CD8-positive, alpha-beta memory T cell (primary cell): ENCODE measurements around the gene CLEC4F. TPM values are rescaled to one million over a fixed set of nuclear protein-coding genes. Genes with fewer than 3 reads are reported as not detected.

ENCODE experiments used
- CTCF ChIA-PET: fragments of 350-600 bp; sonication (Branson Sonifier 250); formaldehyde crosslinking; loops from one replicate; lab custom pipeline; 2021; ENCODE audit warnings: antibody characterized with exemption; lab: Charles Lee
- POLR2A ChIA-PET: fragments of 350-600 bp; sonication (Branson Sonifier 250); formaldehyde crosslinking; loops from one replicate; lab custom pipeline; 2021; ENCODE audit warnings: antibody characterized with exemption; lab: Charles Lee
- DNase-seq, 5 donors: peaks; one replicate each; pipeline versions ENCODE4 v3.0.0 to v3.0.0-alpha.2; 2020 to 2022; ENCODE audit warnings: mixed read lengths in 1 of 5
- H3K27ac ChIP-seq: one replicate; pipeline ENCODE4 v1.7.0; 2013; ENCODE audit warnings: low read depth, mild to moderate bottlenecking, low read length, moderate library complexity
- H3K27me3 ChIP-seq: 2 replicates; pipeline ENCODE4 v1.7.0; 2013; ENCODE audit warnings: low read length, mild to moderate bottlenecking; ENCODE audit not compliant: insufficient read depth, poor library complexity, severe bottlenecking
- H3K36me3 ChIP-seq: 2 replicates; pipeline ENCODE4 v1.7.0; 2013; ENCODE audit warnings: mild to moderate bottlenecking, low read length, moderate library complexity; ENCODE audit not compliant: insufficient read depth
- H3K4me1 ChIP-seq: 2 replicates; pipeline ENCODE4 v1.7.0; 2013; ENCODE audit warnings: mild to moderate bottlenecking, low read length, moderate library complexity; ENCODE audit not compliant: insufficient read depth
- H3K4me3 ChIP-seq: 2 replicates; pipeline ENCODE4 v1.7.0; 2013; ENCODE audit warnings: mild to moderate bottlenecking, low read length
- H3K9me3 ChIP-seq: 2 replicates; pipeline ENCODE4 v1.7.0; 2013; ENCODE audit warnings: mild to moderate bottlenecking, low read length
- H3K27ac Mint-ChIP-seq, 8 donors: one replicate each; pipeline ENCODE4 v1.8.0; 2020 to 2021; ENCODE audit warnings: mixed read lengths in 8 of 8, mild to moderate bottlenecking in 6 of 8, inconsistent platforms in 3 of 8, moderate library complexity in 3 of 8
- H3K27me3 Mint-ChIP-seq, 2 donors: one replicate each; pipeline ENCODE4 v1.8.0; 2020 to 2021; ENCODE audit warnings: mixed read lengths in 2 of 2, mild to moderate bottlenecking in 1 of 2, moderate library complexity in 1 of 2
- H3K36me3 Mint-ChIP-seq, 3 donors: one replicate each; pipeline ENCODE4 v1.8.0; 2020 to 2021; ENCODE audit warnings: mixed read lengths in 3 of 3, inconsistent platforms in 1 of 3, mild to moderate bottlenecking in 1 of 3
- H3K4me1 Mint-ChIP-seq, 3 donors: one replicate each; pipeline ENCODE4 v1.8.0; 2020 to 2021; ENCODE audit warnings: mixed read lengths in 3 of 3, inconsistent platforms in 1 of 3, mild to moderate bottlenecking in 1 of 3
- H3K4me3 Mint-ChIP-seq, 7 donors: one replicate each; pipeline ENCODE4 v1.8.0; 2020 to 2021; ENCODE audit warnings: mixed read lengths in 7 of 7, mild to moderate bottlenecking in 6 of 7, moderate library complexity in 4 of 7, inconsistent platforms in 2 of 7
- H3K9me3 Mint-ChIP-seq, 5 donors: one replicate each; pipeline ENCODE4 v1.8.0; 2020 to 2022; ENCODE audit warnings: mixed read lengths in 5 of 5, mild to moderate bottlenecking in 3 of 5, moderate library complexity in 2 of 5, inconsistent platforms in 1 of 5
- polyA plus RNA-seq: library from polyadenylated mRNA; unstranded; fragments of 300-500 nt; fragmentation: Illumina TruSeq; gene quantifications from one replicate; pipeline ENCODE4 v1.2.3, GENCODE V29; 2021
- total RNA-seq, 2 experiments: library from RNA; stranded (reverse); gene quantifications; one replicate each; pipeline ENCODE4 v1.2.3, GENCODE V29; 2021

CLEC4F gene, protein sequence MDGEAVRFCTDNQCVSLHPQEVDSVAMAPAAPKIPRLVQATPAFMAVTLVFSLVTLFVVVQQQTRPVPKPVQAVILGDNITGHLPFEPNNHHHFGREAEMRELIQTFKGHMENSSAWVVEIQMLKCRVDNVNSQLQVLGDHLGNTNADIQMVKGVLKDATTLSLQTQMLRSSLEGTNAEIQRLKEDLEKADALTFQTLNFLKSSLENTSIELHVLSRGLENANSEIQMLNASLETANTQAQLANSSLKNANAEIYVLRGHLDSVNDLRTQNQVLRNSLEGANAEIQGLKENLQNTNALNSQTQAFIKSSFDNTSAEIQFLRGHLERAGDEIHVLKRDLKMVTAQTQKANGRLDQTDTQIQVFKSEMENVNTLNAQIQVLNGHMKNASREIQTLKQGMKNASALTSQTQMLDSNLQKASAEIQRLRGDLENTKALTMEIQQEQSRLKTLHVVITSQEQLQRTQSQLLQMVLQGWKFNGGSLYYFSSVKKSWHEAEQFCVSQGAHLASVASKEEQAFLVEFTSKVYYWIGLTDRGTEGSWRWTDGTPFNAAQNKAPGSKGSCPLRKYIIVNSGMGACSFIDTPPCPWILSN
- total RNA-seq (not detected), polyA plus RNA-seq (not detected)

DNA sequence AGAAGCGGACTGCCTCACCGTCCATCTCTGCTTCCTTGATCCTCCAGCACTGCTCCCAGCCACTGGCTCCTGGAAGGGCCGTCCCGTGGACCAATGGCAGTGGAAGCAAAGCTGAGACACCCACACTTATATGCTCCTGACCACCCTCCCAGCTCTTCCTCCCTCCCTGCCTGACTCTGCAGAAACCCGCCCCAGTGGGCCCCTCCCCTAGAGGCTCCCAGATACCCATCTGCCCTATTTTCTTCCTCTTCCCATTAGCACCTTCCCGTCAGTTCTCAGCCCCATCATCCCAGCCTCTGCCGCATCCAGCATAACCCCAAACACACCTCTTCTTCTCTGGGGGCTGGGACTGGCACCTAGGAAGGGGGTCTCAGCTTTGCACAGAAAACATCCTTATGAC lies at the start of gene CLEC4F:
TSS of gene CLEC4F (minus strand) at position 101 of the 400 bp plus-strand sequence. CDS start at position 25, 76 bp downstream.
- H3K27ac ChIP-seq: no peak within 1 kb of the TSS
- Mint-ChIP-seq H3K9me3 (no peaks in the 10 kb centered on the region), H3K4me1 (peaks cover 3 to 9% (median 8%) of the 10 kb centered on the region in 3 donors), H3K27me3 (peaks cover 2 to 22% of the 10 kb centered on the region in 2 donors), H3K27ac (no peak within 1 kb of the TSS), H3K4me3 (no peak within 1 kb of the TSS), H3K36me3 (no peaks in the 10 kb centered on the region)
- H3K36me3 ChIP-seq: no peaks in the 10 kb centered on the region
- H3K4me3 ChIP-seq: no peak within 1 kb of the TSS
- ChIA-PET CTCF (no interaction called here), POLR2A (no interaction called here)
- DNase-seq: no peak
- no peaks in the 10 kb centered on the region for H3K27me3 ChIP-seq
- H3K9me3 ChIP-seq: no peaks in the 10 kb centered on the region
- peaks cover 7% of the 10 kb centered on the region for H3K4me1 ChIP-seq

DNA sequence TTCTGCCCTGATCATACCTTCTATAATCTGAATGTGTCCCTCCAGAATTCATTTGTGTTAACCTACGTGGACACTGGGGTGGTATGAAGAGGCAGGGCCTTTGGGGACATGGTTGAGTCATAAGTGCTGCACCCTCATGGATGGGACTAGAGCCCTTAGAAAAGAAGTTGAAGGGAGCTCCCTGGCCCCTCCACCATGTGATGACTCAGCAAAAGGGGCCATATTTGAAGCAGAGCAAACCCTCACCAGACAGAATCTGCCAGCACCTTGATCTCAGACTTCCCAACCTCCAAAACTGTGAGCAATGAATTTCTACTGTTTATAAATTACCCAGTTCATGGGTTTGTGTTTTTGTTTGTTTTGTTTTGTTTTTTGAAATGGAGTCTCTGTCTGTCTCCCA lies 48.6 kb upstream of the CLEC4F start:
- H3K27ac Mint-ChIP-seq: no peak overlapping the region
- H3K4me3 Mint-ChIP-seq: no peak overlapping the region
- Histone ChIP-seq H3K27me3 (peaks cover 13% of the 10 kb centered on the region), H3K36me3 (no peaks in the 10 kb centered on the region), H3K4me3 (no peak overlapping the region), H3K4me1 (peaks cover 3% of the 10 kb centered on the region), H3K27ac (no peak overlapping the region), H3K9me3 (no peaks in the 10 kb centered on the region)
- H3K9me3 Mint-ChIP-seq: no peaks in the 10 kb centered on the region
- peaks cover 5 to 7% (median 7%) of the 10 kb centered on the region in 3 donors for H3K4me1 Mint-ChIP-seq
- no peak for DNase-seq
- H3K36me3 Mint-ChIP-seq: peaks cover 0 to 1% (median 0%) of the 10 kb centered on the region in 3 donors
- ChIA-PET CTCF (interaction anchor here (4.9 kb wide), 1 partner anchor 79 kb away, joined by 21 read pairs; no protein-coding TSS in a partner anchor), POLR2A (no interaction called here)
- peaks cover 26 to 45% of the 10 kb centered on the region in 2 donors for H3K27me3 Mint-ChIP-seq

DNA sequence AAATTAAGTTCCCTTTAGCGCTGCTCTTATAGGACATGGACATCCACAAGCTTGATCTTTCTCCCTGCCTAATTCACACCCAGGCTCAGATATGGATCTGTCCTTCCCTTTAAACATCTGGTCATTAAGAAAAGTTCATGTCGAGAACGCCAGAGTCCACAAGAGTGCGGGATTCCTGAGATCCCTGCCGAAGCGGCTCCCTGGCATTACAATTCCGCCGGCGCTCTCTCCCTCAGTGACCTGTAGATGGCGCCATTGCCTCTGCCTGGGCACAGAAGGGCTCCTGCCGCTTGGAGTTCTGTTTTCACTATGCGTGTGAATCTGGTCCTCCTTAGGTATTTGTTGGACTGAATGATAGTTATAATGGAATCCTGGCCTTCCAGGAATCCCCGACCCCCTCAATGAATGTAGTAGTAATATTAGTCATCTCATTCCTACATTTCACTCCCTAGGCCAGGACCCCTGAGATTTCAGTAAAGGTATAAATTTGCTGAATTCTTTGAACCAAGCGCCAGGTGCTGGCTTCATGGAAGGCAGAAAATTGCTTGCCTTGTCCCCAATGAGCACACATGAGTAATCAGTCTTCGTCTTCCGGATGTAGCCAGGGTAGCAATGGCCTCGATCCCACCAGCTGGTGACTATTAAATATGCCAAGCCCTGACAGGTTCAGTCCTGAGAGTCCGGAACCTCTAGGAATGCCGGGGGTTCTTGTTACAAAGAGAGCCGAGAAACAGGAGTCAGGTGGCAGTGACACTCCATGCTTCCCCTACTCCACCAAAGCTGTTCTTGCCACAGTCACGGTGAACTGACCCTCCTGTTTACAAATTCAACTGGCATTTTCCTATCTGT lies 41.6 kb upstream of the CLEC4F start:
- H3K27me3 Mint-ChIP-seq: peaks cover 19 to 43% of the 10 kb centered on the region in 2 donors
- Histone ChIP-seq H3K9me3 (no peaks in the 10 kb centered on the region), H3K36me3 (no peaks in the 10 kb centered on the region), H3K4me3 (no peak overlapping the region), H3K4me1 (no peaks in the 10 kb centered on the region), H3K27me3 (peaks cover 13% of the 10 kb centered on the region), H3K27ac (no peak overlapping the region)
- ChIA-PET CTCF (interaction anchor here (2.1 to 3.0 kb wide), 2 partner anchors 9 to 86 kb away, joined by 12 read pairs; no protein-coding TSS in a partner anchor), POLR2A (no interaction called here)
- H3K4me1 Mint-ChIP-seq: peaks cover 2 to 5% (median 4%) of the 10 kb centered on the region in 3 donors
- peaks cover 0 to 1% (median 0%) of the 10 kb centered on the region in 3 donors for H3K36me3 Mint-ChIP-seq
- DNase-seq: peak; percentile 34 to 68 (median 59)
- no peak overlapping the region for H3K4me3 Mint-ChIP-seq
- H3K9me3 Mint-ChIP-seq: no peaks in the 10 kb centered on the region
- H3K27ac Mint-ChIP-seq: peak overlapping the region in 1 of 8 donors; percentile 48

DNA sequence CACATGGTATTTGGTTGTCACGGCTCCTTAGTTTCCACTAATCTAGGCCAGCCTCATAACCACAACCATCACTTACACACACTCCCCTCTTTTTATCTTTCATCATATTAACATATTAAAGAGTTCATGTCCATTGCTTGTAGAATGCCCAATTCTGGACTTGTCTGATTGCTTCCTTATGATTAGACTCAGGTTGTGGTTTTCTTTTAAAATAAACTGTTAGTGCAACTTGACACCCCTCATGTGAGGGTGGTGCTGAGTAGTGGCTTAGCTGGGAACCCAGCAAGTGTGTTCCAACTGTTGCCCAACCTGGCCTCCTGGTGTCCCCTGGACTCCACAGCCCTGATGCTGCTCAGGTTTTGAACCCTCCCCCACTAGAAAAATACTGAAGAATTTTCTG lies 35.3 kb upstream of the CLEC4F start:
- CTCF ChIA-PET: interaction anchor here (1.4 kb wide), 1 partner anchor 16 kb away, joined by 6 read pairs; no protein-coding TSS in a partner anchor
- H3K4me3 ChIP-seq: no peak overlapping the region
- no peak overlapping the region for H3K4me3 Mint-ChIP-seq

DNA sequence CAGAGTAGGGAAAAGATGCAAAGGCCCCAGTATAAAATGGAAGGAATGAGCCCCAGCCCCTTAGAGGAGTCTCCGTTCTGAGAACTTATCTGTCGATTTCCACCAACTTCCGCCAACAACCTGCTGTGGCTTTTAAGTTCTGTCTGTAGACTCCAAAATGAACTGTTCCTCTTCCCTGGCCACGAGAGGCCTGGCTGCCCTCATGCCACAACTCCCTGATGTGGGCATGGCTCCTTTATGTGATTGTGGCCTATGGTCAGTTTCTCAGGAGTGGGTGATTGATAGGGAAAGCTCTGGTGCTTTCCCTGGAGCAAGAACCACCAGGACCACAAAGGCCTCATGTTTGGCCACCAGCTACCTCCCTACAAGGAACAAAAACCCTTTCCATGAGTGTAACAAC lies 34.0 kb upstream of the CLEC4F start:
- Histone ChIP-seq H3K4me1 (no peaks in the 10 kb centered on the region), H3K9me3 (no peaks in the 10 kb centered on the region), H3K4me3 (no peak overlapping the region), H3K27ac (no peak overlapping the region), H3K27me3 (no peaks in the 10 kb centered on the region), H3K36me3 (no peaks in the 10 kb centered on the region)
- POLR2A ChIA-PET: no interaction called here
- CTCF ChIA-PET: interaction anchor here (1.4 kb wide), 1 partner anchor 17 kb away, joined by 6 read pairs; no protein-coding TSS in a partner anchor
- Mint-ChIP-seq H3K9me3 (no peaks in the 10 kb centered on the region), H3K4me1 (peaks cover 10 to 16% (median 14%) of the 10 kb centered on the region in 3 donors), H3K4me3 (no peak overlapping the region), H3K27me3 (peaks cover under 1 to 4% of the 10 kb centered on the region in 2 donors), H3K36me3 (no peaks in the 10 kb centered on the region), H3K27ac (no peak overlapping the region)
- no peak for DNase-seq

More for the DNA sequence above, 35.3 kb upstream of the CLEC4F start:
- no peaks in the 10 kb centered on the region for H3K9me3 Mint-ChIP-seq
- H3K27ac ChIP-seq: no peak overlapping the region
- H3K4me1 ChIP-seq: no peaks in the 10 kb centered on the region
- no peaks in the 10 kb centered on the region for H3K36me3 ChIP-seq
- no peaks in the 10 kb centered on the region for H3K9me3 ChIP-seq
- no peak overlapping the region for H3K27ac Mint-ChIP-seq
- H3K27me3 Mint-ChIP-seq: peaks cover 8% of the 10 kb centered on the region in 2 donors
- POLR2A ChIA-PET: no interaction called here
- H3K4me1 Mint-ChIP-seq: peaks cover 10 to 16% (median 13%) of the 10 kb centered on the region in 3 donors
- H3K27me3 ChIP-seq: no peaks in the 10 kb centered on the region
- DNase-seq: no peak
- H3K36me3 Mint-ChIP-seq: no peaks in the 10 kb centered on the region

DNA sequence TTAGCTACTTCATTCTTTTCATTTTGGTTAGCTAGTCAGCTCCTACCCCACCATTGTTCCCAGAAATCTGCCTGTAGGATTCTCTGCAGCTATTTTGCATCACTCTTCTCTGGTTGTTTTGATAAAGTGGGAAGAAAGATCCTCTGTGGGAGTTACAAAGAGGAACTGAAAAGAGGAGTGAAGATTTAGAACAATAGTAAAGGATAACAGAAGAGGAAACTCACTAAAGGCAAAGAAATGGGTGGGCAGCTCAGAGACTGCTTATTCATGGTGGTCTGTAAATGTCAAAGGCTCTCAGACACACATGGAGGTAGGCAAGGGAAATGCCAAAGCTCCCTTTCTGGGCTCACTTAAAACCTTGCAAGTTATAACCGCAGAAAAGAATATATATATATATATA lies 32.4 kb upstream of the CLEC4F start:
- peak overlapping the region in 1 of 8 donors; percentile 11 for H3K27ac Mint-ChIP-seq
- DNase-seq: no peak
- POLR2A ChIA-PET: no interaction called here

DNA sequence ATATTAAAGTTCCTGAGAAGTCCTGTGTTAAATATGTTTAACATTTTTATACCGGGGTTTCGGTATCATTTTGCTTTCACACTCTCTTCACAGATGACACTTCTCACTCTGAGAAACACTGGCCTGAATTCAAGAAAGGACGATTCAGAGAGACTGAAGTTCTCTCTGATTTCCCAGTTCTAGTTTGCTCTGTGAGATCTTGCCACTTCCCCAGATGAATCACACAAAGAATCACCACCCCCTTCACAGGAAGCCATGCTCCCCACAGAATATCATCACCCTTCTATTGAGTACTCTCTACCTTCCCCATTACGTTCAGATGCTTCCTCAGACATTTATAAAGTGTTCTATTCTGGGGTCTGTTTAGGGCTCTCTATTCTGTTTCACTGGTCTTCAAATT lies 31.3 kb upstream of the CLEC4F start:
- Mint-ChIP-seq H3K27ac (peak overlapping the region; percentile 7 to 97 (median 43)), H3K27me3 (no peaks in the 10 kb centered on the region), H3K9me3 (no peaks in the 10 kb centered on the region), H3K36me3 (no peaks in the 10 kb centered on the region), H3K4me3 (peak overlapping the region in 6 of 7 donors; percentile 1 to 61 (median 6)), H3K4me1 (peaks cover 10 to 16% (median 14%) of the 10 kb centered on the region in 3 donors)
- no peaks in the 10 kb centered on the region for H3K9me3 ChIP-seq
- H3K27ac ChIP-seq: no peak overlapping the region
- no peaks in the 10 kb centered on the region for H3K27me3 ChIP-seq
- peak in 2 of 5 donors; percentile 22 to 32 for DNase-seq
- no peak overlapping the region for H3K4me3 ChIP-seq
- no peaks in the 10 kb centered on the region for H3K36me3 ChIP-seq
- POLR2A ChIA-PET: no interaction called here
- no peaks in the 10 kb centered on the region for H3K4me1 ChIP-seq
- CTCF ChIA-PET: interaction anchor here (0.9 to 1.1 kb wide), 2 partner anchors 9 to 96 kb away, joined by 3 read pairs; no protein-coding TSS in a partner anchor

More for the DNA sequence above, 32.4 kb upstream of the CLEC4F start:
- Mint-ChIP-seq H3K27me3 (no peaks in the 10 kb centered on the region), H3K4me1 (peaks cover 10 to 16% (median 14%) of the 10 kb centered on the region in 3 donors), H3K9me3 (no peaks in the 10 kb centered on the region), H3K4me3 (no peak overlapping the region), H3K36me3 (no peaks in the 10 kb centered on the region)
- CTCF ChIA-PET: interaction anchor here (0.9 to 1.3 kb wide), 3 partner anchors 10 to 95 kb away, joined by 3 read pairs; no protein-coding TSS in a partner anchor
- Histone ChIP-seq H3K4me1 (no peaks in the 10 kb centered on the region), H3K9me3 (no peaks in the 10 kb centered on the region), H3K36me3 (no peaks in the 10 kb centered on the region), H3K27ac (no peak overlapping the region), H3K4me3 (no peak overlapping the region), H3K27me3 (no peaks in the 10 kb centered on the region)
